Endothelial cell of umbilical vein (primary cell): ENCODE data around the gene SOX9. TPM values are rescaled to one million over a fixed set of nuclear protein-coding genes. Genes with fewer than 3 reads are reported as not detected.

Experiments used
- BruUV-seq: library from RNA; stranded (reverse); fragments of 400-500 nt; replicated peaks from 2 replicates; lab custom pipeline; 2021; lab: Mats Ljungman, UMichigan
- CTCF ChIA-PET: fragments of 300-600, 350-600 bp; sonication (Branson Sonifier 250); formaldehyde crosslinking; loops from one replicate; lab custom pipeline; 2021; ENCODE audit warnings: antibody characterized with exemption, inconsistent platforms; lab: Charles Lee
- POLR2A ChIA-PET: fragments of 300-600, 350-600 bp; sonication (Branson Sonifier 250); formaldehyde crosslinking; loops from one replicate; lab custom pipeline; 2021; ENCODE audit warnings: antibody characterized with exemption, inconsistent platforms; lab: Charles Lee
- DNase-seq: peaks from one replicate; pipeline ENCODE4 v3.0.0-alpha.2; 2011; ENCODE audit warnings: low read depth, low spot score
- FAIRE-seq: peaks from 2 replicates; lab custom pipeline; 2011; peaks lifted over from hg19 to GRCh38; lab: Jason Lieb, UNC
- H2AFZ ChIP-seq: 2 replicates; pipeline ENCODE4 v1.6.0; 2012; ENCODE audit warnings: low read depth, low read length, control low read depth, inconsistent platforms
- H3K27ac ChIP-seq: 2 replicates; pipeline ENCODE4 v1.5.1; 2011; ENCODE audit warnings: low read depth, mild to moderate bottlenecking, control low read depth, low read length, moderate library complexity; ENCODE audit not compliant: insufficient read depth
- H3K27me3 ChIP-seq, 2 experiments: 2 replicates each; pipeline versions ENCODE4 v1.6.0 to v1.6.1; 2011; ENCODE audit warnings: low read length in 2 of 2, mixed read lengths in 1 of 2; ENCODE audit not compliant: control insufficient read depth in 2 of 2, insufficient read depth in 2 of 2
- H3K36me3 ChIP-seq, 2 experiments: 2 replicates in 1 of 2; 3 replicates in 1 of 2; pipeline ENCODE4 v1.5.1; 2011; ENCODE audit warnings: low read length in 2 of 2, mild to moderate bottlenecking in 1 of 2, moderate library complexity in 1 of 2; ENCODE audit not compliant: control insufficient read depth in 2 of 2, insufficient read depth in 2 of 2; ENCODE audit errors: extremely low read depth in 1 of 2
- H3K4me1 ChIP-seq: 3 replicates; pipeline ENCODE4 v1.5.1; 2011; ENCODE audit warnings: mild to moderate bottlenecking, low read length; ENCODE audit not compliant: control insufficient read depth, insufficient read depth; ENCODE audit errors: extremely low read depth
- H3K4me2 ChIP-seq: 2 replicates; pipeline ENCODE4 v1.6.1; 2011; ENCODE audit warnings: low read length, control low read depth, mixed read lengths; ENCODE audit not compliant: insufficient read depth
- H3K4me3 ChIP-seq, 3 experiments: fragments of 200-600 bp in 1 of 3; sonication (generic), shearing (Covaris generic) in 1 of 3; replicated peaks in 1 of 3; 2 replicates each; pipeline ENCODE4 v1.5.1; 2011 to 2016; ENCODE audit warnings: control low read depth in 3 of 3, low read length in 3 of 3, mild to moderate bottlenecking in 2 of 3, inconsistent platforms in 1 of 3, low read depth in 1 of 3, moderate library complexity in 1 of 3; ENCODE audit not compliant: insufficient read depth in 1 of 3
- H3K79me2 ChIP-seq: 2 replicates; pipeline ENCODE4 v1.6.0; 2012; ENCODE audit warnings: low read length, inconsistent platforms; ENCODE audit not compliant: control insufficient read depth, insufficient read depth
- H3K9ac ChIP-seq: replicated peaks from 2 replicates; pipeline ENCODE3; 2011; ENCODE audit warnings: low read length, control low read depth; ENCODE audit not compliant: insufficient read depth; ENCODE audit errors: extremely low read depth
- H3K9me1 ChIP-seq: replicated peaks from 3 replicates; pipeline ENCODE4 v1.6.0; 2011; ENCODE audit warnings: mild to moderate bottlenecking, low read length; ENCODE audit not compliant: control insufficient read depth, insufficient read depth; ENCODE audit errors: extremely low read depth
- H3K9me3 ChIP-seq: replicated peaks from 2 replicates; pipeline ENCODE4 v1.5.1; 2012; ENCODE audit warnings: low read length, inconsistent platforms; ENCODE audit not compliant: control insufficient read depth, insufficient read depth
- H4K20me1 ChIP-seq: replicated peaks from 2 replicates; pipeline ENCODE3; 2011; ENCODE audit warnings: mild to moderate bottlenecking, low read length; ENCODE audit not compliant: control insufficient read depth, insufficient read depth; ENCODE audit errors: extremely low read depth
- CTCF ChIP-seq, 2 donors: IDR thresholded peaks; 1 replicate in 1 of 2; 2 replicates in 1 of 2; pipeline ENCODE4 v1.5.1; 2011; ENCODE audit warnings: low read length in 2 of 2, mild to moderate bottlenecking in 2 of 2, moderate library complexity in 2 of 2, control low read depth in 1 of 2, inconsistent platforms in 1 of 2, low read depth in 1 of 2; ENCODE audit not compliant: insufficient read depth in 1 of 2; ENCODE audit errors: extremely low read depth in 1 of 2
- EZH2 ChIP-seq: IDR thresholded peaks from 2 replicates; pipeline ENCODE4 v1.6.1; 2012; ENCODE audit warnings: borderline replicate concordance, low read depth, mild to moderate bottlenecking, moderate library complexity, low read length, inconsistent platforms; ENCODE audit not compliant: severe bottlenecking
- FOS ChIP-seq: IDR thresholded peaks from 2 replicates; pipeline ENCODE4 v1.6.1; 2011; ENCODE audit warnings: mild to moderate bottlenecking, low read length, moderate library complexity, borderline replicate concordance; ENCODE audit not compliant: insufficient read depth
- GATA2 ChIP-seq: IDR thresholded peaks from 2 replicates; pipeline ENCODE4 v1.7.0; 2011; ENCODE audit warnings: low read depth, mild to moderate bottlenecking, moderate library complexity, mixed read lengths, low read length; ENCODE audit not compliant: insufficient read length, insufficient read depth
- JUN ChIP-seq: IDR thresholded peaks from 2 replicates; pipeline ENCODE4 v1.6.1; 2011; ENCODE audit warnings: borderline replicate concordance, low read depth; ENCODE audit not compliant: insufficient read length, insufficient read depth
- MAX ChIP-seq: IDR thresholded peaks from 2 replicates; pipeline ENCODE4 v1.6.1; 2011; ENCODE audit not compliant: insufficient read depth, insufficient read length
- MYC ChIP-seq: IDR thresholded peaks from one replicate; pipeline ENCODE4 v1.6.1; 2011; ENCODE audit warnings: mild to moderate bottlenecking, low read depth, low read length
- POLR2A ChIP-seq: IDR thresholded peaks from 2 replicates; pipeline ENCODE4 v1.6.1; 2012; ENCODE audit warnings: low read depth, mild to moderate bottlenecking, control low read depth, low read length
- POLR2AphosphoS5 ChIP-seq: IDR thresholded peaks from 2 replicates; pipeline ENCODE4 v1.6.1; 2012; ENCODE audit warnings: low read depth, mild to moderate bottlenecking, control low read depth, low read length, moderate library complexity; ENCODE audit not compliant: insufficient read depth
- dilution Hi-C: fragments of 300-500 bp; cut with MboI; formaldehyde crosslinking; loops from one replicate; pipeline ENCODE4 v1.15.0; 2019; ENCODE audit warnings: low sequenced_read_pairs; ENCODE audit not compliant: extremely low pct_ligation_motif_present
- intact Hi-C: fragments of 100-400 bp; cut with micrococcal nuclease; formaldehyde crosslinking; loops from one replicate; pipeline ENCODE4 v1.10.0; 2022
- polyA plus RNA-seq, 4 experiments: library from polyadenylated mRNA; depleted of rRNA in 3 of 4; stranded (reverse) in 3 of 4; unstranded in 1 of 4; fragments of >200 nt; gene quantifications; 2 replicates each; pipeline versions ENCODE4 v1.2.1 to v1.2.3, GENCODE V29; 2011 to 2012; ENCODE audit warnings: missing spikeins in 1 of 4
- total RNA-seq: library from RNA; stranded (reverse); gene quantifications from 2 replicates; pipeline ENCODE4 v1.2.3, GENCODE V29; 2021

Gene SOX9
- total and polyA plus RNA-seq, 2 donors (not counting 3 experiments of a cell fraction or from before 2014, with no cell fraction given): not detected

- H3K9me3 ChIP-seq: peaks cover 5% of the 10 kb centered on the region
- POLR2A ChIA-PET: no interaction called here
- FAIRE-seq (no peak), DNase-seq (no peak)
- no peak overlapping the region for H3K9ac ChIP-seq
- no peak overlapping the region for H3K4me2 ChIP-seq
- H3K79me2 ChIP-seq: no peaks in the 10 kb centered on the region
- no peak for TF ChIP-seq GATA2
- no peak for TF ChIP-seq POLR2AphosphoS5
- TF ChIP-seq CTCF (IDR thresholded peaks at IDR 0.05; ENCODE audit: extremely low read depth in 1 of 2, insufficient read depth in 1 of 2, low read depth in 1 of 2, low read length in 2 of 2): no peak
- TF ChIP-seq FOS: no peak
- no peak for TF ChIP-seq MAX
- TF ChIP-seq POLR2A: no peak
- no peak for TF ChIP-seq EZH2
- TF ChIP-seq JUN: no peak
- no peak for TF ChIP-seq MYC
- no peaks in the 10 kb centered on the region for H3K4me1 ChIP-seq
- dilution Hi-C loops (no loop called here), intact Hi-C loops (no loop called here)
- H4K20me1 ChIP-seq: no peaks in the 10 kb centered on the region
- CTCF ChIA-PET: no interaction called here
- BruUV-seq: no TSS peak
- no peak overlapping the region for H3K27ac ChIP-seq
- no peaks in the 10 kb centered on the region for H3K27me3 ChIP-seq
- H3K9me1 ChIP-seq: no peaks in the 10 kb centered on the region
- no peak overlapping the region for H3K4me3 ChIP-seq
- H2AFZ ChIP-seq: no peak overlapping the region
- no peaks in the 10 kb centered on the region for H3K36me3 ChIP-seq
These were observed 46.8 kb downstream of the SOX9 start for GRCh38 chr17:72167593-72167992.
